Activated CD8-positive, alpha-beta memory T cell treated with anti-CD3 and anti-CD28 coated beads, Interleukin-2, amount 50 U/mL, for 1 hour (primary cell): Measurements from ENCODE around the gene ANKS1B.

Experiments used
- DNase-seq: peaks from one replicate; pipeline ENCODE4 v3.0.0-alpha.2; 2020; ENCODE audit errors: extremely low read depth

Gene ANKS1B

DNA sequence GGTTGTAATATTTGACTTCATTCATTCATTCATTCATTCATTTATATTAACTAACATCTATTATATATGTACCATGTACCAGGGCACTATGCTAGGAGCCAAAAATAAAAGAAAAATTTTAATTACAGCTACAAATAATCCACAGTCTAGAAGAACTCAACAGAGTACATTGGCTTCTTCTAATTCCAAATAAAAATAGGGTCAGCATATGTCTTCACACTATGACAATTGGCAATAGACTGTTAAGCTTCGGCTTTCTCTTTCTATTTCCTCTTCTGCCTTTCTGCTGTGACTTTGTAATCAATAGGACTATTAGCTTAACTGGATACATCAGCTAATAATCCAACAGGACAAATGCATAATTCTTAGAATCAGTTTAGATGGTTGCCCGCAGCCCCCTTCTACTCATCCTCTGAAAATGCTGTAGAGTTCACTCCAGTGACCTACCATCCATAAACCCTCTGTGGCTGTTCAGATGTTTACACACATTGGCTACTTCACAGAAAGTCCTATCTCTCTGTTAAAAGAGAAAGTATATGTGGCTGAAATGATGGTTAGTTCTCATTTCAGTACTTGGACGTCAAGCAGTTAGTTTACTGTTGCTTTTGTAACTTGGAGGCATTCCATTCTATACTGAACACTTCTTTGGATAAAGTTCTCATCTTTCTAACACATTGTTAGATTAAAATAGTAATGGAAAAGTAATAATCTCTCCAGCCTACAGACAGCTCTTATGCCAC lies 782.7 kb downstream of the ANKS1B start:
- DNase-seq: no peak

DNA sequence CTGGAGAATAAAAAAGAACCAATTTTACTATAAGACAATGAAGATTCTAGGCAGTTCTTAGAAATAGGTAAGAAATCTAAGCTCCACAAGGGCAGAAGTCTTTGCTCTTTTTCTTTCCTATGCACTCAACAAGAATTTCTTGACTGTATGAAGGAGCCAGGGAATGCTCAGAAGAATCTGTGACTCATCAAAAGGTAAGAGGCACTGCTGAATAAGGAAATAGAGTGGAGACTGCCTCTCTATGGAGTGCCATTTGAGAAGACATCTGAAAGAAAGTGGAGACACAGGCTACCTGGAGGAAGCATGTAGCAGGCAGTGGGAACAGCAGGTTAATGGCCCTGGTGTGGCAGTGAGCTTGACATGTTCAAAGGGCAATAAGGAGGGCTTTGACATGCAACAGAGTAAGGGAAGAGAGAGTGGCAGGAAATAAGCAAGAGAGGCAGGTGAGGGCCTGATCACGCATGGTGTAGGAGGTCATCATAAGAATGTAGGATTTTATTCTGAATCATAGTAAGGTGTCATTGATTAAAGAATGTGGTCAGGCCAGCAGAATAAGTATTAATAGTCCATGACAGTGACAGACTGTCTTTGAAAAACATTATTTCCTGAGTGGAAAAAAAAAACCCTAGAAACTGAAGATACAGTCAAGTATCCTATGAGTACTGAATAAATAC lies 783.9 kb downstream of the ANKS1B start:
- no peak for DNase-seq

GRCh38 chr12:99195474-99195873 lies 789.3 kb downstream of the ANKS1B start:
- no peak for DNase-seq

- DNase-seq: no peak
Measured at GRCh38 chr12:99192489-99192888, 792.2 kb downstream of the ANKS1B start.

GRCh38 chr12:99176871-99177270 lies 807.9 kb downstream of the ANKS1B start:
- DNase-seq: no peak

DNA sequence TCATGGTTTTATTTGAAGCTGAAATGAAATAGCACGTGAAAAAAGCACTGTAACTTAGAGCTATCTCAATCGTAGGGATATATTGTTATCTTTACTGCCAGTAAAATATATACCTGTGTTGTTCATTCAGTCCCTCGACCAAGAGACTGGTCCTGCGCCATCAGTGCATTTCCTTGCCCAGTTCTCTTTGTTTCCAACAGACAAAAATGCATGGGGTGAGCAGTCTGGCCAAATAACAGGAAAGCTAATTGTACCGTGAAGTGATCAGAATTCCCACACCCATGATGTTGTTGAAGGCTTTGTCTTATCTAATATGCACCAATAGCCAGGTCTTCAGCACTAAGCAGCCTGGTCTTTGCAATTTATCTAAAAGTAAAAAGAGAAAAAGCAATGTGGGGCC lies 814.3 kb downstream of the ANKS1B start:
- DNase-seq: no peak

DNA sequence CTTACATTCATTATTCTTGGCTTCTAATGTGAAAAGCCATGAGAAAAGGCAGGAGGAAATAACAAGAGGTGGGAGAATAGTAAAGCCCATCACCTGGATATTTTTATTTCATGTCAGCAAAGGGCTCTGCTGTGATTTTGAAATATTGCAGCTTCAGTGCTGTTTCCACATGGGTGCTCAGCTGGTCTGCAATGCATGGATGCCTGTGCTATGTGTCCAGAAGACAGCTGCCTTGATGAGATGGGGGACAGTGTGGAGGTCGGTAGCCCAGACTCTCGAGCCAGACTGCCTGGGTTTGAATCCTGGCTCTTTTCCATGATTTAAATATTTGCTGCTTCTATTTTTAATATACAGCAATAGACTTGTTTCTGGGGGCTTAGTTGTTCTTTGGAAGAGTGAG lies 814.7 kb downstream of the ANKS1B start:
- no peak for DNase-seq

- DNase-seq: no peak
Measured at GRCh38 chr12:99157946-99158345, 826.8 kb downstream of the ANKS1B start.

DNA sequence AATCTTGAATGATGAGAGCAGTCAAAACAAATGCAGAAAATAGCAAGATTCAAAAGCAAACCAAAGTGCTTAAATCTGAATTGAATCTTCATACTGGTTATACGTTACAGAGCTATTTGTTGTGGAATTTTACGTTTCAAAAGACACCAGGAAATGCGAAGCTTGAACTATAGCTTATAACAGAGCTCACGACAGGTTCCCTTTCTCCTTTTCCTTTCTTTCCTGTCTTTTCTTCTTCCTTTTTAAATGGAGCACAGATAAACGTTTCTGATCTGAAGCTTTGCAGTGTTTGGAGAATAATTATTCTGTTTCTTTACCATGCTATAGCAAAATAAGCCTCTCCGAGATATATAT lies 829.8 kb downstream of the ANKS1B start:
- DNase-seq: no peak

GRCh38 chr12:99154216-99154982 lies 830.3 kb downstream of the ANKS1B start:
- DNase-seq: no peak

DNA sequence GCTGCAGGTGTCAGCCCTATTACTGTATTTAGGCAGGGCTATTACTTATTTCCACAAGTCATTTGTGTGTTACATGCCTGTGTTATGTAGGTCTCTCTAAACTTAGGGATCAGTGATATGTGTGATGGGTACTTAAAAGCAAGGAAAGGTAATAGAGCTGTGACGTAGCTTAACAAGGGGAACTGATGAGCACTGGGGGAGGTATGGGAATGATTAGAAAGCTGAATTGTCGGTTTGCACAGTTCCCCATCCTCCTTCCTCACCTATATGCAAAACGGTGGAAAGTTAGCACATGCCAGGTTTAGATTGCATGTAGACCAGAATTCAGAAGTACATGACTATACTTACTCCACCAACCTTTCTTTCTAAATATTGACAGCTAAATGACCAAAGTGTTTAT lies 831.4 kb downstream of the ANKS1B start:
- no peak for DNase-seq

DNA sequence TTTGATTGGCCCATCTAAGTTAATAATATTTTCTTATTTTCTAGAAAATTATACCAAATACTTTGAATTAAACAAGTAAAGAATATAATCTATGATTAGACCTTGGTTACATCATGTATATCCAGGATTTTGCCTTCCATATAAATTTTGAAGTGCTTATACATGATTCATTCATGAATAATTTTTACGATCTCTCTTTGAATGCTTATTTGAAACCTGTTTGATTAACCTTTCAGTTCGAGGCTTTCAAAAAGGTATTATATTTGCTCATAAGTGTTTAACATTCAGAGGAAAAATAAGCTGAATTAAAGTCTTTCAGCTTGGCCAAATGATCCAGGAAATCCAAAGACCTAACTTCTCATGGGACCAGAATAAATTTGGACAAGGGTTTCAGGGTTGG lies 832.4 kb downstream of the ANKS1B start:
- DNase-seq: no peak

- no peak for DNase-seq
Measured at GRCh38 chr12:99151744-99152143, 833.0 kb downstream of the ANKS1B start.

DNA sequence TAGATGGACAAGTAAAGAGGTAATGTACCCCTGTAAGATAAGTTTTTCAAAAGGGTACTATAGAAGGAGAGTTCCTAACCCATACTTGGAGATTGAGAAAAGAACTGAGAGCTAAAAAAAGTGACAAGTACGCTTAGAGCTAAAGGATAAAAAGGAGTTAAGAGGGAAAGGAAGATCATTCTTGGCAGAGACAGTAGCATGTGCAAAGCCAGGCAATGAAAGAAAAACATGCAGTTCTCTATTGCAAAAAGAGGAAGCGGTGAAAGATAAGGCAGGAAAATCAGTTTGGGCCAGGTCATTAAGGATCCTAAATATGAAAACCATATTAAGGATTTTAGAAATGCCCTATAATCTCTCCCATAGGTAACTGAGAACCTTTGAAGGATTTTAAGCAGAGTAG lies 837.6 kb downstream of the ANKS1B start:
- DNase-seq: no peak

DNA sequence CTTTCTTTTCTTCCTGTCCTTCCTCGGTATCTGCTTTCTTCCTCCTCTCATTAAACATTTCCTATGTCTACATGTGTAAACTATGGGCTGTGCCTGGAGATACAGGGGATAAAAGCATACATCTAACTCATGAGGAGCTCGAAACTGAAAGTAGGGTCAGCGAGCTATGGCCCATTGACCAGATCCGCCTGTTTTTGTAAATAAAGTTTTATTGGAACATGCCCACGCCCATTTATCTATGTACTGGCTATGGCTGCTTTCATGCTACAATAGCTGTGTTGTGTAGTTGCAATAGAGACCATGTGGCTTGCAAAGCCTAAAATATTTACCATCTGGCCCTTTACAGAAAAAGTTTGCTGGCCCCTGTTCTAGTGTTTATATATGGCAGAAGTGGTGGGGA lies 838.0 kb downstream of the ANKS1B start:
- DNase-seq: no peak

DNA sequence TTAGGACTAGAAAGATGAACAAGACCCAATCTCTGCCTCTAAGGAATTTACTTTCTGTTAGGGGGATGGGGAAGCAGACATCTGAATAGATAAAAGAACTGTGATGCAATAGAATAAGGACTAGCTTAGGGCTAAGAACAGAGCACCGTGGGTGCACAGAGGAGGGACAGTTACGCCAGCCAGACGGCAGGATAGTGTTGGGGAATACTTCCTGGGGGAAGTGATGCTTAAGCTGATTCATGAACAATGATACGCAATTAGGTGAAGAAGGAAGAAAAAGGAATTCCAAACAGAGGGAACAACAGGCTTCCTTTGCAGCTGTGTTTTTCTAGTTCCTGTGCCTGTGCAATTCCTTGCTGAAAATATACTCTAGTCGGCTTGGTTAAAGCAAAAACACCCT lies 838.6 kb downstream of the ANKS1B start:
- no peak for DNase-seq

DNA sequence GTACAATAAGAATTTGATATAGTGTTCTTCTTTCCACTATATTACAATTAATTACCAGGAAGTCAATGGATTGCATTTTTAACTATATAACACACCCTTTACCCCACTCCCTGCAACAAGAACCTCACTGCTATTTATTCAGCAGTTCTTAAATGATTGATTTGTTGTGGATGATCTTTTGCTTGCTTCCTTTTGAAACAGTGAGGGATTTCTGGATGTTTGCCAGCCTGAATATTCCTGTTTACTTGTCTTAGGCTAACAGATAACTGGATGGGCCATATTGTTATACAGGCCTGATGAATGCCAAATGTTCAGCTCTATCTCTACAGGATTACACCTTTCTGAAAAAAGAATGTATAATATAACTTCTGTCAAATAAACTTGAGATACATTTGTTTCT lies 842.1 kb downstream of the ANKS1B start:
- no peak for DNase-seq

DNA sequence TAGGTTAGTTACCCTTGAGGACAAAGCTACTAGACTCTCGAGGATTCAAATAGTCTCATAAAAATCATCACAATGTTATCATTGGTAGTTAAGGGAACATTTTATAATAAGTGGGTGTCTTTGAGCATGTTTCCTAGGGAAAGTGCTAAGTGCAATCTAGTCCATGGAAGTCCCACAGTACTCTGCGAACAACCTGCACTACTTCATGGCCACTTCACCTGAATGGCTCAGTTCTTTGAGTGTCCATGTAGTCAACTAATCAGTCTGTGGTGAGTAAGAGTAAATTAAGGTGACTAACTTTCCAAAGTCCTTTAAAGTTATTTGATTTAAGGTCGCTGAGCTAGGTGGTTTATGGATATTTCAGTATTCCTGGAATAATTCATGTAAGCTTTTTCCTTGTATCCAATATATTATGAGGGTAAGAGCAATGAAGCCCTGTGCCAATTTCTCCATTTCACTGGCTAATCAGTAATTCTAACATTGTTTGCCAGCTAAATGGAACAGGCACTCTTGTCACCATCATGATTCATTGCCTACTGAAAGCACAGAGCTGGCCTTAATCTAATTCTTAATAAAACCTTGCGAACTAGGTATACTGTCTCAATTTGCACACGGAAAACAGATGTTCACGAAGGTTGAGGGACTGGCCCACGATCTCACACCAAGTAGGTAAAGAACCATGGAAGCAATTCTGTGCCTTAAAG lies 844.6 kb downstream of the ANKS1B start:
- DNase-seq: no peak

GRCh38 chr12:99138393-99138792 lies 846.3 kb downstream of the ANKS1B start:
- DNase-seq: no peak

DNA sequence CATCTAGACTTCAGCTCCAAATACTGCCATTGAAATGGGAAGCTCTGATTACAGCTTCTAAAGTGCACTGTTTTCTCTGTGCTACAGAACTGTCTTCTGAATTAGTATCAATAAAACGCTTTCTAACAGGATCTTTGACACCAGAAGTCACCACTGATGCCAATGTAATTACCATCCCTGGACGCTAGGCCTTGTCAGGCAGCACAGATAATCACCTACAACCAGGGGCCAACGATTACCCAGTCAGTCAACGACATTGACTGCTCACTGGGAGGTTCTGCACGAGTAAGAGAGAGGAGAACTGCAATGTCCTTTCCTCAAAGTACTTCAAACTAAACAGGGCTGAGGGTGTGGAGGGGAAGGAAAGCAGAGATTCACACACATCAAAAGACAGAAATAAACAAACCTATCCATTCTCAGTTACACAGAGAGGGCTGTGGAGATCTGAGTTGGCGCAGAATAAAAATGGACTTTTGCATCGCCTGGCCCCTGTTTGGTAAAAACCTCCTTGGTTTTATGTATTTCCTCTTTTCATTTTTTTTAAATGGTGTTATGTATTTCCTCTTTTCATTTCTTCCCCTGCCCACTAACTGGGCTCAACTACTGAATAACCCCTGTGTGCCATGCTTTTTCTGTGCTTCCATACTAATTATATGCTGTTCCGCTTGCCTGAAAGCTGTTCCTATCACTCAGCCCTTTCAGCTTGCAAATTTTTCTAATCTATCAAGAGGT lies 847.4 kb downstream of the ANKS1B start:
- DNase-seq: no peak

- DNase-seq: no peak
Measured at GRCh38 chr12:99136516-99136915, 848.2 kb downstream of the ANKS1B start.

DNA sequence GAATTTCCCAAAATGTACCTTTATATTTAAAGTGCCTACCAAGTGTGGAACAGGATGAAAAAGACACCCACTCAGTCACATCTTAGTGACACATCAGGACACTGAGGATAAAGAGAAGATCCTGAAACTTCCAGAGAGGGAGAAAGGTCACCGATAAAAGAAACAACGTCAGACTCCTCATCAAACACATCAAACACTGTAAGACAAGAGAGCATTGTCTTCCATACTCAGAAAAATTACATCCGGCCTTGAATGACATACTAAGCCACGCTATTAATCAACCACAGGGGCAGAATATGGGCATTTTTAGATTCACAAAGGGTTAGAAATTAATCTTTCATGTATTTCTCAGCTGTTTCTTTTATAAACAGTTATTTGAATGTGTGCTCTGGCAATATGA lies 849.4 kb downstream of the ANKS1B start:
- no peak for DNase-seq
